Measurements from ENCODE around the gene TRIM58.

Gene TRIM58

GRCh38 chr1:247857069-247857984 is at the start of gene TRIM58:
Gene TRIM58, plus strand, starts transcription at chr1:247857187. Its CDS starts 60 bp downstream, at chr1:247857247.
- DNase-seq = peak in 1 of 4 experiments; percentile 13

GRCh38 chr1:247812637-247813036 is 44.4 kb upstream of the TRIM58 start:
- no peak for DNase-seq

- no peak for DNase-seq
Measured at GRCh38 chr1:247822060-247822459, 34.9 kb upstream of the TRIM58 start.

GRCh38 chr1:247824023-247824422 is 33.0 kb upstream of the TRIM58 start, which contains the start of gene OR14A16:
Gene OR14A16, minus strand, starts transcription at chr1:247824119. Its CDS starts 8,390 bp downstream, at chr1:247815729.
- no peak for DNase-seq

GRCh38 chr1:247825362-247825761 is 31.6 kb upstream of the TRIM58 start:
- no peak for DNase-seq

- no peak for DNase-seq
Measured at GRCh38 chr1:247829656-247830055, 27.3 kb upstream of the TRIM58 start.

- DNase-seq = no peak
Measured at GRCh38 chr1:247833601-247834000, 23.4 kb upstream of the TRIM58 start.

GRCh38 chr1:247840818-247841217 is 16.2 kb upstream of the TRIM58 start:
- DNase-seq = no peak

GRCh38 chr1:247841796-247842195 is 15.2 kb upstream of the TRIM58 start, which contains the start of gene OR11L1:
Gene OR11L1, minus strand, starts transcription at chr1:247841896. Its CDS starts 0 bp downstream, at chr1:247841896.
- DNase-seq = no peak

- DNase-seq = no peak
Measured at GRCh38 chr1:247843411-247843810, 13.6 kb upstream of the TRIM58 start.

GRCh38 chr1:247845011-247845692 is 11.8 kb upstream of the TRIM58 start:
- DNase-seq = no peak

- no peak for DNase-seq
Measured at GRCh38 chr1:247845693-247846017, 11.3 kb upstream of the TRIM58 start.

GRCh38 chr1:247848346-247848745 is 8.6 kb upstream of the TRIM58 start:
- DNase-seq = no peak

- no peak for DNase-seq
Measured at GRCh38 chr1:247849616-247850015, 7.4 kb upstream of the TRIM58 start.

- no peak for DNase-seq
Measured at GRCh38 chr1:247854899-247855545, 2.0 kb upstream of the TRIM58 start.

GRCh38 chr1:247855911-247856310 is 1.1 kb upstream of the TRIM58 start:
- no peak for DNase-seq

- no peak for DNase-seq
Measured at GRCh38 chr1:247857985-247858619, 1.1 kb downstream of the TRIM58 start.

- DNase-seq = no peak
Measured at GRCh38 chr1:247862756-247863155, 5.8 kb downstream of the TRIM58 start.

GRCh38 chr1:247864644-247865043 is 7.7 kb downstream of the TRIM58 start:
- DNase-seq = no peak

- DNase-seq = no peak
Measured at GRCh38 chr1:247865416-247865815, 8.4 kb downstream of the TRIM58 start.

- no peak for DNase-seq
Measured at GRCh38 chr1:247883346-247883745, 26.4 kb downstream of the TRIM58 start.

- no peak for DNase-seq
Measured at GRCh38 chr1:247884797-247885413, 27.9 kb downstream of the TRIM58 start.

Measured in activated naive CD4-positive, alpha-beta T cell (primary cell).